Psoas muscle (tissue), 8 donors: ENCODE measurements around the gene CIB1. TPM values are rescaled to one million over a fixed set of nuclear protein-coding genes. Genes with fewer than 3 reads are reported as not detected.

Experiments
- ATAC-seq, 4 donors: fragments of 200-7000 bp; cut with Tn5 transposase; one replicate each; pipeline ENCODE4 v1.9.1; 2020; ENCODE audit warnings: moderate library complexity in 3 of 4, mild to moderate bottlenecking in 2 of 4
- DNase-seq, 2 donors: peaks; one replicate each; pipeline ENCODE4 v3.0.0-alpha.2; 2020
- H3K27ac ChIP-seq: fragments of 200-600 bp; one replicate; pipeline ENCODE4 v1.8.0; 2022
- H3K27me3 ChIP-seq, 3 donors: fragments of 200-600 bp in 1 of 3; one replicate each; pipeline versions ENCODE4 v1.6.1 to v1.8.0; 2013 to 2022; ENCODE audit warnings: low read length in 2 of 3, mild to moderate bottlenecking in 2 of 3, moderate library complexity in 1 of 3; ENCODE audit not compliant: insufficient read depth in 3 of 3
- H3K36me3 ChIP-seq, 2 donors: fragments of 200-600 bp in 1 of 2; one replicate each; pipeline versions ENCODE4 v1.6.1 to v1.8.0; 2013 to 2022; ENCODE audit warnings: low read depth in 1 of 2, mild to moderate bottlenecking in 1 of 2, moderate library complexity in 1 of 2; ENCODE audit not compliant: insufficient read depth in 1 of 2
- H3K4me1 ChIP-seq: fragments of 200-600 bp; one replicate; pipeline ENCODE4 v1.8.0; 2022
- H3K4me3 ChIP-seq: fragments of 200-600 bp; one replicate; pipeline ENCODE4 v1.8.0; 2022; ENCODE audit warnings: mild to moderate bottlenecking
- H3K9me3 ChIP-seq: fragments of 200-600 bp; one replicate; pipeline ENCODE4 v1.8.0; 2022
- CTCF ChIP-seq: fragments of 200-600 bp; IDR thresholded peaks from one replicate; pipeline ENCODE4 v1.8.0; 2022; ENCODE audit warnings: antibody characterized with exemption
- WGBS, 3 donors: extraction: QIAGEN DNeasy Blood & Tissue Kit; methylation state at CpG; one replicate each; pipeline versions ENCODE4 v1.1.6 to v1.1.7; 2013; 5-methylcytosine and 5-hydroxymethylcytosine counted together
- intact Hi-C, 2 donors: fragments of 100-400 bp; cut with DNase I; formaldehyde crosslinking; loops; one replicate each; pipeline versions ENCODE4 v1.11.0 to v1.14.2; 2022
- polyA plus RNA-seq, 3 donors: library from polyadenylated mRNA; stranded (reverse); fragments of 200-250 nt; gene quantifications; one replicate each; pipeline ENCODE4 v1.2.3, GENCODE V29; 2013
- total RNA-seq, 4 donors: library from RNA; stranded (reverse); fragmentation: NEBNext Ultra II Directional in 2 of 4; extraction: Animal tissue kit (Norgen Biotek cat#: 25700) in 2 of 4; gene quantifications; one replicate each; pipeline versions ENCODE4 v1.2.1 to v1.2.4, GENCODE V29; 2021 to 2023
- donor health status: healthy with polysubstance abuse.
- donor health status: DM: no; HTN: no; CAD: no; lungs with moderate emphysema.
- donor health status: Bipolar disorder and iron deficiency.
- donor health status: healthy.
- donor health status: DM: yes; HTN: yes; CAD: no.
- donor health status: DM: no; HTN: no; CAD: no.
- donor health status: DM: no; HTN: no; CAD: no.
- donor health status: DM: yes; HTN: yes; CAD: no.

CIB1 gene
- total and polyA plus RNA-seq, 7 donors = 45.7 to 154 (median 58.1) TPM

DNA sequence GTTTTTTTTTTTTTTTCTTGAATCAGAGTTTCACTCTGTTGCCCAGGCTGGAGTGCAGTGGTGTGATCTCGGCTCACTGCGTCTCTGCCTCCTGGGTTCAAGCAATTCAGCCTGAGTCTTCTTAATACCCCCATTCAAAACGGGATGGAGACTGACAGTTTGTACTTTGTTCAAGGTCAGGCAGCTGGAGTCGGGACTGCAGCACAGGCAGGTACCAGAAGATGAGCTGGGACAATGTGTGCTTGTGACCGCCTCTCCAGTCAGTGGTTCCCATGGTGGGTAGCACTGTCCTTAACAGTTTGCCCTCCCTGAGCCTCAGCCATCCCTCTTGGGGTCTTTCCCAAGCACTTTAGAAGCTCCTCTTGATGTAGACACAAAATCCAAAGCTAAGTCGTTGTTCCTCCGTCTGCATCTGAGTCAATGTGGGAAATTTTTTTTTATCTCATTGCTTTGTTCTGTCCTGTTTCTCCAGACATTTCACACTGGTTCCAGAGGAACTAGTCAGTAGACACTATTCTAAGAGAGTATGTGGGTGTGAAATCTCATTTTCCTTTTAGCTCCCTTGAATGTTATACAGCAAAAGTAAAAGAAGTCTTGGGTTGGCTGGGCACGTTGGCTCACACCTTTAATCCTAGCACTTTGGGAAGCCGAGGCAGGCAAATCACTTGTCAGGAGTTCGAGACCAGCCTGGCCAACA lies 10.3 kb upstream of the CIB1 start:
- intact Hi-C loops = no loop called here
- H3K4me3 ChIP-seq = no peak overlapping the region
- no peak overlapping the region for H3K27ac ChIP-seq
- ATAC-seq (no peak), DNase-seq (no peak)
- no peaks in the 10 kb centered on the region for H3K27me3 ChIP-seq
- no peaks in the 10 kb centered on the region for H3K9me3 ChIP-seq
- no peaks in the 10 kb centered on the region for H3K4me1 ChIP-seq
- no peak for TF ChIP-seq CTCF
- peaks cover 3 to 15% of the 10 kb centered on the region in 2 donors for H3K36me3 ChIP-seq
- WGBS, 3 donors = 85 to 89% (median 86%) methylated on average over 10 of the region's 10 CpGs

DNA sequence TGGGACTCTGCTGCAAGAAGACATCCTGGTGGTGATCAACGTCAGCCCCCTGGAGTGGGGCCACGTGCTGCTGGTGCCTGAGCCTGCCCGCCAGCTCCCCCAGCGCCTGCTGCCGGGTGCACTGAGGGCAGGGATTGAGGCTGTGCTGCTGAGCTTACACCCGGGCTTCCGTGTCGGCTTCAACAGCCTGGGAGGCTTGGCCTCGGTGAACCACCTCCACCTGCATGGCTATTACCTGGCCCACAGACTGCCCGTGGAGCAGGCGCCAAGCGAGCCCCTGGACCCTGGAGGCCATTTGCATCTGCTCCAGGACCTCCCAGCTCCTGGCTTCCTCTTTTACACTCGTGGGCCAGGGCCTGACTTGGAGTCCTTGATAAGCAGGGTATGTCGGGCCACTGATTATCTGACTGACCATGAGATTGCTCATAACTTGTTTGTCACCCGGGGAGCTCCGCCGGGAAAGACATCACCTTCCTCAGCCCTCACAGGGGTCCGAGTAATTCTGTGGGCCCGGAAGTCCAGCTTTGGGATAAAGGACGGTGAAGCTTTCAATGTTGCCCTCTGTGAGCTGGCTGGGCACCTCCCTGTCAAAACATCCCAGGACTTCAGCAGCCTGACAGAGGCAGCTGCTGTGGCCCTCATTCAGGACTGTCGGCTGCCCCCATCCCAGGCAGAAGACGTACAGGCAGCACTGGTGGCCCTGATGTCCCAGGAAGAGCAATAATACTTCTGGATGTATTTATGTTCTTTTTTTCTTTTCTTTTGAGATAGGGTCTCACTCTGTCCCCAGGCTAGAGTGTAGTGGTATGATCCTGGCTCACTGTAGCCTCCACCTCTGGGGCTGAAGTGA lies 7.8 kb upstream of the CIB1 start:
- H3K9me3 ChIP-seq = no peaks in the 10 kb centered on the region
- intact Hi-C loops = no loop called here
- H3K27me3 ChIP-seq = no peaks in the 10 kb centered on the region
- H3K27ac ChIP-seq = no peak overlapping the region
- 78 to 82% (median 81%) methylated on average over 22 of the region's 22 CpGs for WGBS, 3 donors
- DNase-seq (no peak), ATAC-seq (peak in 1 of 4 donors; percentile 34)
- no peaks in the 10 kb centered on the region for H3K4me1 ChIP-seq
- peaks cover 6 to 39% of the 10 kb centered on the region in 2 donors for H3K36me3 ChIP-seq
- H3K4me3 ChIP-seq = no peak overlapping the region
- TF ChIP-seq CTCF = no peak

DNA sequence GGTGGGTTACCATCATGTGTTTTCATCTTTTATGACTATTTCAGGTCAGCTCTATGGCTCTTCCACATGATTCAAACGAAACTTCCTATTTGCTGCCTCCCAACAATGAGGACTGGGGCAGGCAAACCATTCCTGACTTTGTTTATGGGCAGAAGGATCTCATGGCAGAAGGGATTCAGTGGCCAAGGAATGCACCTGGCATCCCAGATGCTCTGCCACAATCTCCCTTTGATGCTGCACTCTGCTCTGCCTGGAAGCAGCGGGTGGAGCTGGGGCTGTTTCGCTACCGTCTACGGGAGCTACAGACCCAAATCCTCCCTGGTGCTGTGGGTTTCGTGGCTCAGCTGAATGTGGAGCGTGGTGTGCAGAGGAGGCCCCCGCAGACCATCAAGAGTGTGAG lies 7.1 kb upstream of the CIB1 start:
- Histone ChIP-seq H3K4me1 (no peaks in the 10 kb centered on the region), H3K27me3 (no peaks in the 10 kb centered on the region), H3K9me3 (no peaks in the 10 kb centered on the region), H3K27ac (no peak overlapping the region), H3K4me3 (no peak overlapping the region), H3K36me3 (peaks cover 6 to 46% of the 10 kb centered on the region in 2 donors)
- intact Hi-C loops = no loop called here
- WGBS, 3 donors = 86 to 89% (median 88%) methylated on average over 8 of the region's 8 CpGs
- no peak for DNase-seq
- TF ChIP-seq CTCF = no peak
- ATAC-seq = no peak

DNA sequence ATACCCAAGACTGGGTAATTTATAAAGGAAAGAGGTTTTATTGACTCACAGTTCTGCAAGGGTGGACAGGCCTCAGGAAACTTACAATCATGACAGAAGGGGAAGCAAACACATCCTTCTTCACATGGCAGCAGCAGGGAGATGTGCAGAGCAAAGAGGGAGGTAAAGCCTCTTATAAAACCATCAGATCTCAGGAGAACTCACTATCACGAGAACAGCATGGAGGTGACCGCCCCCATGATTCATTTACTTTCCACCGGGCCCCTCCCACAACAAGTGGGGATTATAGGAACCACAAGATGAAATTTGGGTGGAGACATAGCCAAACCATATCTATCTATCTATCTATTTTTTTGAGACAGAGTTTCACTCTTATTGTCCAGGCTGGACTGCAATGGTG lies 5.6 kb upstream of the CIB1 start:
- 85 to 90% (median 88%) methylated on average over 3 of the region's 3 CpGs for WGBS, 3 donors
- Histone ChIP-seq H3K9me3 (no peaks in the 10 kb centered on the region), H3K27me3 (no peaks in the 10 kb centered on the region), H3K4me1 (peaks cover 6% of the 10 kb centered on the region), H3K36me3 (peaks cover 6 to 50% of the 10 kb centered on the region in 2 donors), H3K27ac (no peak overlapping the region), H3K4me3 (no peak overlapping the region)
- intact Hi-C loops = no loop called here
- ATAC-seq = no peak
- no peak for DNase-seq
- TF ChIP-seq CTCF = no peak
